PC-3 (cell line): ENCODE measurements around the gene LITAF. TPM values are rescaled to one million over a fixed set of nuclear protein-coding genes. Genes with fewer than 3 reads are reported as not detected.
A peak's percentile ranks its signal among the peaks of the same experiment; 100 is the strongest.

Source experiments
- ATAC-seq: fragments of 200-7000 bp; cut with Tn5 transposase; 2 replicates; pipeline ENCODE4 v1.9.1; 2020; ENCODE audit warnings: mild to moderate bottlenecking, moderate library complexity
- BruUV-seq: library from RNA; stranded (reverse); fragments of 400-500 nt; replicated peaks from 2 replicates; lab custom pipeline; 2021; lab: Mats Ljungman, UMichigan
- CTCF ChIA-PET: fragments of 300-600 bp; sonication (Branson Sonifier 250); formaldehyde crosslinking; loops from one replicate; lab custom pipeline; 2022; ENCODE audit warnings: antibody characterized with exemption; lab: Charles Lee
- POLR2A ChIA-PET: fragments of 300-600 bp; sonication (Branson Sonifier 250); formaldehyde crosslinking; loops from one replicate; lab custom pipeline; 2022; ENCODE audit warnings: antibody characterized with exemption; ENCODE audit not compliant: unreplicated experiment; lab: Charles Lee
- DNase-seq: peaks from one replicate; pipeline ENCODE4 v3.0.0-alpha.2; 2015
- H2AFZ ChIP-seq: fragments of 300-600 bp; sonication (generic); 2 replicates; pipeline ENCODE4 v1.6.0; 2016; ENCODE audit warnings: antibody characterized with exemption, low read length
- H3F3A ChIP-seq: fragments of 300-600 bp; sonication (generic); one replicate; pipeline ENCODE4 v1.6.0; 2017; ENCODE audit warnings: antibody characterized with exemption, low read length, control low read depth, mild to moderate bottlenecking; ENCODE audit not compliant: unreplicated experiment
- H3K27ac ChIP-seq: fragments of 300-600 bp; sonication (generic); 2 replicates; pipeline ENCODE4 v1.5.1; 2016; ENCODE audit warnings: mild to moderate bottlenecking, low read length
- H3K27me3 ChIP-seq: fragments of 300-600 bp; sonication (generic); 2 replicates; pipeline ENCODE4 v1.6.1; 2016; ENCODE audit warnings: low read length, mixed read lengths
- H3K36me3 ChIP-seq: fragments of 300-600 bp; sonication (generic); 2 replicates; pipeline ENCODE4 v1.6.1; 2016; ENCODE audit warnings: low read depth, mixed run types, low read length, mixed read lengths
- H3K4me1 ChIP-seq: fragments of 300-600 bp; sonication (generic); 2 replicates; pipeline ENCODE4 v1.5.1; 2016; ENCODE audit warnings: low read length; ENCODE audit not compliant: insufficient read depth
- H3K4me2 ChIP-seq: fragments of 300-600 bp; sonication (generic); 2 replicates; pipeline ENCODE4 v1.6.0; 2016; ENCODE audit warnings: low read length
- H3K4me3 ChIP-seq: fragments of 300-600 bp; sonication (generic); 2 replicates; pipeline ENCODE4 v1.5.1; 2016; ENCODE audit warnings: mild to moderate bottlenecking, low read length, mixed read lengths
- H3K79me2 ChIP-seq: fragments of 300-600 bp; sonication (generic); 2 replicates; pipeline ENCODE4 v1.6.1; 2017; ENCODE audit warnings: low read length, mixed read lengths
- H3K9ac ChIP-seq: fragments of 300-600 bp; sonication (generic); 2 replicates; pipeline ENCODE4 v1.6.0; 2016; ENCODE audit warnings: mild to moderate bottlenecking, low read length
- H3K9me2 ChIP-seq: fragments of 300-600 bp; sonication (generic); replicated peaks from 2 replicates; pipeline ENCODE4 v1.6.1; 2016; ENCODE audit warnings: mixed run types, low read length, mixed read lengths
- H3K9me3 ChIP-seq: fragments of 300-600 bp; sonication (generic); 2 replicates; pipeline ENCODE4 v1.6.1; 2016; ENCODE audit warnings: low read length, mixed read lengths
- H4K20me1 ChIP-seq: fragments of 300-600 bp; sonication (generic); 2 replicates; pipeline ENCODE4 v1.6.1; 2016; ENCODE audit warnings: low read length, mixed read lengths
- CTCF ChIP-seq: fragments of 300-600 bp; sonication (generic); conservative IDR thresholded peaks from 2 replicates; pipeline ENCODE4 v1.5.1; 2017; ENCODE audit warnings: antibody characterized with exemption, low read depth, mild to moderate bottlenecking, low read length
- EZH2 ChIP-seq: fragments of 300-600 bp; sonication (generic); IDR thresholded peaks from one replicate; pipeline ENCODE4 v1.6.1; 2017; ENCODE audit warnings: antibody characterized with exemption, mild to moderate bottlenecking, low read length; ENCODE audit not compliant: unreplicated experiment
- EZH2phosphoT487 ChIP-seq: fragments of 300-600 bp; sonication (generic); IDR thresholded peaks from 2 replicates; pipeline ENCODE4 v1.6.1; 2018; ENCODE audit warnings: mild to moderate bottlenecking, antibody characterized with exemption, low read length, borderline replicate concordance
- intact Hi-C: fragments of 100-400 bp; cut with micrococcal nuclease; formaldehyde crosslinking; loops from 2 replicates; pipeline ENCODE4 v1.9.0; 2023
- total RNA-seq: library from RNA; depleted of rRNA; stranded (reverse); fragments of >200 nt; gene quantifications from 2 replicates; pipeline ENCODE4 v1.2.3, GENCODE V29; 2014

Gene LITAF
- total RNA-seq, 1 experiment from 2014 or later = 13.1 TPM

GRCh38 chr16:11588321-11589197 is 1.8 kb upstream of the LITAF start:
- no TSS peak for BruUV-seq
- CTCF ChIA-PET = no interaction called here

DNA sequence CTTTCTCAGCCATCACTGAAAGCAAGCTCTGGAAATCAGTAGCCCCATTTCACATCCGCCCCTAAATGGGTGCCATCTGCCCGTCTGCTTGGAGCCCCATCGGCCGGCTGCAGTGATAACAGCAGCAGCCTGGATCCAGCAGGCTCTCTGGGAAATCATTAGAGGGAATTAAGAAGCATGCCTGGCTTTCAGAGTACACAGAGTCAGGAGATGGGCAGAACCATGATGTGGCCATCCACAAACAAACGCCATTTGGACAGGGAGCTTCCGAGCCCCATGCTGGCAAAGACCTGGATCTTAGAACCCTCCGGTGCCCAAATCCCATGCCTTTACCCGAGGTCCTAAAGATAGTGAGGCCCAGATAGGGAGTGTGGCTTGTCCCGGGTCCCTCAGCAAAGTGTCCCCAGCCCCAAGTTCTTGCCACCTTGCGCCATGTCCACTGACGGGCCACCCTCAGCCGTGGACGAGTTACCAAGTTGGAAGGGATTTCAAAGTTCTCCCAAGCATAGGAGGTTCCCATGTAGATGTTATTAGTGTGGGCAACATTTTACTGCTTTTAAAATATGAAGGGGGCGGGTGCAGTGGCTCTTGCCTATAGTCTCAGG is 1.0 kb upstream of the LITAF start:
- ChIA-PET POLR2A (no interaction called here), CTCF (no interaction called here)
- no peaks in the 10 kb centered on the region for H3K36me3 ChIP-seq
- H3K9ac ChIP-seq = no peak overlapping the region
- no peaks in the 10 kb centered on the region for H3F3A ChIP-seq
- no peaks in the 10 kb centered on the region for H3K9me2 ChIP-seq
- no peak overlapping the region for H3K27ac ChIP-seq
- peak overlapping the region; percentile 76; the same call in 1 of the 2 replicates for H2AFZ ChIP-seq
- no peaks in the 10 kb centered on the region for H4K20me1 ChIP-seq
- intact Hi-C loops = no loop called here
- no peaks in the 10 kb centered on the region for H3K9me3 ChIP-seq
- DNase-seq (no peak), ATAC-seq (no peak)
- peak overlapping the region; percentile 80 for H3K4me2 ChIP-seq
- peaks cover 6% of the 10 kb centered on the region; the same call in 1 of the 2 replicates for H3K79me2 ChIP-seq
- no peak for TF ChIP-seq CTCF
- TF ChIP-seq EZH2 = no peak
- TF ChIP-seq EZH2phosphoT487 = no peak
- peak overlapping the region; percentile 68; the same call in 1 of the 2 replicates for H3K4me3 ChIP-seq
- peaks cover 17% of the 10 kb centered on the region; the same call in 1 of the 2 replicates for H3K27me3 ChIP-seq
- no TSS peak for BruUV-seq
- H3K4me1 ChIP-seq = peaks cover 16% of the 10 kb centered on the region; the same call in 1 of the 2 replicates

More at GRCh38 chr16:11588321-11589197, 1.8 kb upstream of the LITAF start:
- no peak overlapping the region for H3K9ac ChIP-seq
- H3F3A ChIP-seq = no peaks in the 10 kb centered on the region
- peaks cover 17% of the 10 kb centered on the region; the same call in 1 of the 2 replicates for H3K27me3 ChIP-seq
- intact Hi-C loops = no loop called here
- H3K9me3 ChIP-seq = no peaks in the 10 kb centered on the region
- no peaks in the 10 kb centered on the region for H3K9me2 ChIP-seq
- no peak for DNase-seq
- POLR2A ChIA-PET = no interaction called here
- ATAC-seq = no peak
- H3K27ac ChIP-seq = no peak overlapping the region
- TF ChIP-seq EZH2phosphoT487 (no peak), EZH2 (no peak), CTCF (no peak)
- H3K36me3 ChIP-seq = no peaks in the 10 kb centered on the region
- peaks cover 16% of the 10 kb centered on the region; the same call in 1 of the 2 replicates for H3K4me1 ChIP-seq
- no peaks in the 10 kb centered on the region for H4K20me1 ChIP-seq
- H3K4me2 ChIP-seq = no peak overlapping the region
- H3K79me2 ChIP-seq = peaks cover 6% of the 10 kb centered on the region; the same call in 1 of the 2 replicates
- no peak overlapping the region for H3K4me3 ChIP-seq
- H2AFZ ChIP-seq = no peak overlapping the region
